H1 (cell line): Measurements from ENCODE around the gene UBE2D2. TPM values are rescaled to one million over a fixed set of nuclear protein-coding genes. Genes with fewer than 3 reads are reported as not detected.
A peak's percentile ranks its signal among the peaks of the same experiment; 100 is the strongest.

Experiments
- CTCF ChIA-PET: fragments of 300-600 bp; sonication (Branson Sonifier 250); formaldehyde crosslinking; loops from one replicate; lab custom pipeline; 2021; ENCODE audit not compliant: partially characterized antibody; lab: Charles Lee
- POLR2A ChIA-PET: fragments of 300-600 bp; sonication (Branson Sonifier 250); formaldehyde crosslinking; loops from one replicate; lab custom pipeline; 2021; ENCODE audit warnings: inconsistent platforms; ENCODE audit not compliant: partially characterized antibody; lab: Charles Lee
- DNase-seq, 2 experiments: peaks; one replicate each; pipeline versions ENCODE4 v3.0.0 to v3.0.0-alpha.2; 2010 to 2022; ENCODE audit warnings: low spot score in 2 of 2, low read depth in 1 of 2, mixed read lengths in 1 of 2
- FAIRE-seq: peaks from 2 replicates; lab custom pipeline; 2011; peaks lifted over from hg19 to GRCh38; lab: Jason Lieb, UNC
- H2AFZ ChIP-seq: 2 replicates; pipeline ENCODE4 v1.8.1; 2012; ENCODE audit warnings: low read length, inconsistent platforms
- H2AK5ac ChIP-seq: 2 replicates; pipeline ENCODE4 v1.6.1; 2013; ENCODE audit warnings: low read depth, low read length
- H2BK120ac ChIP-seq: replicated peaks from 2 replicates; pipeline ENCODE3; 2013; ENCODE audit warnings: low read depth, low read length, inconsistent platforms
- H2BK12ac ChIP-seq: 2 replicates; pipeline ENCODE4 v1.6.1; 2013; ENCODE audit warnings: low read depth, low read length
- H2BK15ac ChIP-seq: 2 replicates; pipeline ENCODE4 v1.6.1; 2013; ENCODE audit warnings: low read length
- H2BK20ac ChIP-seq: 2 replicates; pipeline ENCODE4 v1.6.1; 2013; ENCODE audit warnings: low read length
- H2BK5ac ChIP-seq: 2 replicates; pipeline ENCODE4 v1.6.1; 2013; ENCODE audit warnings: low read depth, low read length
- H3K14ac ChIP-seq: 2 replicates; pipeline ENCODE4 v1.6.1; 2013; ENCODE audit warnings: inconsistent platforms; ENCODE audit not compliant: insufficient read length
- H3K18ac ChIP-seq: 2 replicates; pipeline ENCODE4 v1.6.1; 2013; ENCODE audit warnings: low read length; ENCODE audit errors: extremely low read depth
- H3K23ac ChIP-seq: 2 replicates; pipeline ENCODE4 v1.6.1; 2013; ENCODE audit warnings: inconsistent platforms; ENCODE audit not compliant: insufficient read length
- H3K23me2 ChIP-seq: 2 replicates; pipeline ENCODE4 v1.6.1; 2013; ENCODE audit warnings: low read depth, low read length
- H3K27ac ChIP-seq: 2 replicates; pipeline ENCODE4 v1.6.1; 2011; ENCODE audit warnings: low read depth, low read length, inconsistent platforms
- H3K27me3 ChIP-seq, 4 experiments: replicated peaks in 1 of 4; 1 replicate in 1 of 4; 2 replicates in 3 of 4; pipeline versions ENCODE4 v1.6.1 to v1.8.1; 2011 to 2013; ENCODE audit warnings: low read length in 3 of 4, mild to moderate bottlenecking in 3 of 4, inconsistent platforms in 2 of 4, mixed read lengths in 2 of 4, moderate library complexity in 1 of 4; ENCODE audit not compliant: control insufficient read depth in 3 of 4, insufficient read depth in 3 of 4; ENCODE audit errors: extremely low read depth in 1 of 4
- H3K36me3 ChIP-seq, 4 experiments: 2 replicates each; pipeline versions ENCODE4 v1.6.1 to v1.8.1; 2011 to 2013; ENCODE audit warnings: mild to moderate bottlenecking in 4 of 4, low read length in 3 of 4, moderate library complexity in 2 of 4, control low read depth in 1 of 4, inconsistent platforms in 1 of 4; ENCODE audit not compliant: insufficient read depth in 4 of 4, control insufficient read depth in 2 of 4
- H3K4ac ChIP-seq: replicated peaks from 2 replicates; pipeline ENCODE3; 2013; ENCODE audit warnings: low read length, low read depth, mixed read lengths, inconsistent platforms; ENCODE audit not compliant: insufficient read length
- H3K4me1 ChIP-seq, 4 experiments: replicated peaks in 1 of 4; 1 replicate in 1 of 4; 2 replicates in 3 of 4; pipeline versions ENCODE4 v1.6.1 to v1.8.1; 2011 to 2013; ENCODE audit warnings: low read length in 3 of 4, inconsistent platforms in 2 of 4, mixed read lengths in 1 of 4; ENCODE audit not compliant: insufficient read depth in 4 of 4, control insufficient read depth in 3 of 4
- H3K4me2 ChIP-seq, 2 experiments: 2 replicates each; pipeline versions ENCODE4 v1.6.1 to v1.8.1; 2011 to 2013; ENCODE audit warnings: low read depth in 2 of 2, low read length in 2 of 2, control low read depth in 1 of 2, inconsistent platforms in 1 of 2, mild to moderate bottlenecking in 1 of 2; ENCODE audit not compliant: insufficient read depth in 1 of 2
- H3K4me3 ChIP-seq, 4 experiments: fragments of 200-600, 300-600 bp in 1 of 4; sonication (generic), shearing (Covaris generic), sonication (Bioruptor Twin) in 1 of 4; 2 replicates each; pipeline versions ENCODE4 v1.5.1 to v1.8.1; 2011 to 2016; ENCODE audit warnings: low read length in 4 of 4, low read depth in 3 of 4, control low read depth in 2 of 4, inconsistent platforms in 2 of 4, mild to moderate bottlenecking in 2 of 4, mixed read lengths in 1 of 4, moderate library complexity in 1 of 4; ENCODE audit not compliant: insufficient read depth in 2 of 4; ENCODE audit errors: extremely low read depth in 1 of 4
- H3K56ac ChIP-seq: replicated peaks from 2 replicates; pipeline ENCODE3; 2013; ENCODE audit warnings: low read depth, mild to moderate bottlenecking, mixed read lengths, low read length, inconsistent platforms; ENCODE audit not compliant: insufficient read length
- H3K79me1 ChIP-seq: 2 replicates; pipeline ENCODE4 v1.6.1; 2013; ENCODE audit warnings: low read depth, low read length, control low read depth
- H3K79me2 ChIP-seq, 2 experiments: 2 replicates each; pipeline versions ENCODE4 v1.6.1 to v1.8.1; 2012 to 2013; ENCODE audit warnings: low read length in 2 of 2, mild to moderate bottlenecking in 2 of 2, inconsistent platforms in 1 of 2; ENCODE audit not compliant: insufficient read depth in 2 of 2, control insufficient read depth in 1 of 2
- H3K9ac ChIP-seq, 4 experiments: replicated peaks in 1 of 4; 1 replicate in 1 of 4; 2 replicates in 3 of 4; pipeline versions ENCODE4 v1.6.1 to v1.8.1; 2011 to 2013; ENCODE audit warnings: low read depth in 3 of 4, low read length in 3 of 4, control low read depth in 2 of 4, mild to moderate bottlenecking in 2 of 4, moderate library complexity in 2 of 4, inconsistent platforms in 1 of 4; ENCODE audit errors: extremely low read depth in 1 of 4
- H3K9me3 ChIP-seq, 2 experiments: 2 replicates each; pipeline versions ENCODE4 v1.6.1 to v1.8.1; 2012 to 2013; ENCODE audit warnings: mild to moderate bottlenecking in 2 of 2, moderate library complexity in 2 of 2, control low read depth in 1 of 2, inconsistent platforms in 1 of 2, low read depth in 1 of 2, low read length in 1 of 2, mixed read lengths in 1 of 2; ENCODE audit not compliant: insufficient read depth in 2 of 2
- H4K20me1 ChIP-seq, 2 experiments: replicated peaks in 1 of 2; 2 replicates each; pipeline versions ENCODE3 to v1.8.1; 2011 to 2013; ENCODE audit warnings: inconsistent platforms in 2 of 2, low read length in 2 of 2, mild to moderate bottlenecking in 1 of 2; ENCODE audit not compliant: insufficient read depth in 2 of 2, control insufficient read depth in 1 of 2
- H4K5ac ChIP-seq: 2 replicates; pipeline ENCODE4 v1.6.1; 2013; ENCODE audit warnings: low read length, low read depth, mixed read lengths, inconsistent platforms; ENCODE audit not compliant: insufficient read length
- H4K8ac ChIP-seq: 2 replicates; pipeline ENCODE4 v1.8.0; 2013; ENCODE audit warnings: mild to moderate bottlenecking, moderate library complexity, low read length, inconsistent platforms; ENCODE audit not compliant: insufficient read depth; ENCODE audit errors: extremely low read depth
- H4K91ac ChIP-seq: replicated peaks from 2 replicates; pipeline ENCODE3; 2013; ENCODE audit warnings: low read length, mixed read lengths, inconsistent platforms; ENCODE audit not compliant: insufficient read length
- CREB1 ChIP-seq: IDR thresholded peaks from 2 replicates; pipeline ENCODE4 v1.6.1; 2012; ENCODE audit warnings: inconsistent platforms
- HDAC2 ChIP-seq, 2 experiments: fragments of 300-600 bp in 1 of 2; sonication (generic) in 1 of 2; IDR thresholded peaks; 2 replicates each; pipeline ENCODE4 v1.6.1; 2011 to 2012; ENCODE audit warnings: low read depth in 2 of 2, low read length in 2 of 2, mild to moderate bottlenecking in 2 of 2, moderate library complexity in 2 of 2, borderline replicate concordance in 1 of 2, inconsistent platforms in 1 of 2
- NANOG ChIP-seq: IDR thresholded peaks from 2 replicates; pipeline ENCODE4 v1.6.1; 2011; ENCODE audit warnings: low read length, low read depth, mild to moderate bottlenecking, inconsistent platforms; ENCODE audit not compliant: insufficient read depth, poor library complexity, severe bottlenecking
- SIX5 ChIP-seq: IDR thresholded peaks from 2 replicates; pipeline ENCODE4 v1.6.1; 2011; ENCODE audit warnings: mild to moderate bottlenecking, low read depth, low read length
- SP2 ChIP-seq: IDR thresholded peaks from 2 replicates; pipeline ENCODE4 v1.6.1; 2012; ENCODE audit warnings: mild to moderate bottlenecking, low read length, inconsistent platforms
- SP4 ChIP-seq: IDR thresholded peaks from 2 replicates; pipeline ENCODE4 v1.6.1; 2012; ENCODE audit warnings: low read length, inconsistent platforms
- WGBS, 2 experiments: shearing (Covaris generic) in 1 of 2; methylation state at CpG; one replicate each; pipeline versions ENCODE4 v1.1.6 to v1.1.7; 2013 to 2015; ENCODE audit warnings: low lambda C conversion rate in 2 of 2, mixed read lengths in 2 of 2, inconsistent platforms in 1 of 2, low coverage in 1 of 2, missing lambda C conversion rate in 1 of 2; ENCODE audit not compliant: insufficient replicate concordance in 2 of 2, insufficient coverage in 1 of 2, insufficient read length in 1 of 2; ENCODE audit errors: extremely low coverage in 1 of 2, missing lambda C conversion rate in 1 of 2; 5-methylcytosine and 5-hydroxymethylcytosine counted together
- polyA plus RNA-seq, 7 experiments: library from polyadenylated mRNA; depleted of rRNA in 3 of 7; stranded (reverse) in 5 of 7; unstranded in 2 of 7; fragments of >200 nt in 5 of 7; fragments of 200-250 nt in 2 of 7; gene quantifications; 1 replicate in 5 of 7; 2 replicates in 1 of 7; 4 replicates in 1 of 7; pipeline versions ENCODE4 v1.2.1 to v1.2.3, GENCODE V29; 2011 to 2013; ENCODE audit warnings: missing spikeins in 2 of 7, mixed read lengths in 2 of 7
- total RNA-seq: library from RNA; stranded (reverse); fragmentation: NEBNext Ultra II Directional; extraction: Animal tissue kit (Norgen Biotek cat#: 25700); gene quantifications from 2 replicates; pipeline ENCODE4 v1.2.1, GENCODE V29; 2021

UBE2D2 gene
- total and polyA plus RNA-seq, 2 of the 8 experiments (the other 6 are each of a cell fraction or from before 2014, with no cell fraction given) = 66.9 to 203 TPM

DNA sequence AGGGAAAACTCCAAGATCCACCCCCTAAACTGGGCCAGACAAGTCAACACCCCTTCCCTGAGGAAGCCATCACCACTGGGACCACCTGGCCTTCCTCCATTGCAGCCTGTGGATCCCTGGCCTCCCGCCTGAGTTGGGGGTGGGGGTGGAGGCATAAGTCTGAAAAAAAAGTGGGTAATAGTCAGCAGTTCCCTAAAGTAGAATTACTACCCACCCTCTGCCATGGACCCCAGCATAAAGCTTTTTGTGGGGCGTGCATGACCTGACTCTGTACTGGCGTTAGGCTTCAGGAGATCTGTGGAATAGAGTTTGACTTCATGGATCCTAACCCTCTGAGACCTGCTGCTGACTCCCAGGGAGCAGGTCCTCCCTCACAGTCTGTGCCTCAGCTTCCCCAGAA is 85.0 kb downstream of the UBE2D2 start:
- peak in 1 of 2 experiments; percentile 37 for DNase-seq

More for the DNA sequence above, 85.0 kb downstream of the UBE2D2 start:
- no peak for FAIRE-seq
- H4K20me1 ChIP-seq = peaks cover 0 to 6% of the 10 kb centered on the region in 2 experiments
- TF ChIP-seq HDAC2 (IDR thresholded peaks at IDR 0.05; ENCODE audit: borderline replicate concordance in 1 of 2, low read depth in 2 of 2, low read length in 2 of 2) (no peak), CREB1 (no peak), SIX5 (no peak), SP2 (no peak), SP4 (no peak), NANOG (no peak)
- H3K4ac ChIP-seq = no peak overlapping the region
- H3K79me1 ChIP-seq = peaks cover 4% of the 10 kb centered on the region
- no peaks in the 10 kb centered on the region for H3K36me3 ChIP-seq
- peaks cover 22% of the 10 kb centered on the region for H3K23me2 ChIP-seq
- H3K4me2 ChIP-seq = peak overlapping the region in 1 of 2 experiments; percentile 97; a peak in 1 of 4 replicates
- H3K79me2 ChIP-seq = peaks cover 0 to 21% of the 10 kb centered on the region in 2 experiments; a peak in 2 of 4 replicates
- H2BK12ac ChIP-seq = peak overlapping the region; percentile 3; the same call in 1 of the 2 replicates
- no peak overlapping the region for H3K4me3 ChIP-seq
- H2AK5ac ChIP-seq = no peak overlapping the region
- H3K9ac ChIP-seq = no peak overlapping the region
- H3K14ac ChIP-seq = no peak overlapping the region
- no peak overlapping the region for H3K23ac ChIP-seq
- no peak overlapping the region for H2BK15ac ChIP-seq
- H2AFZ ChIP-seq = no peak overlapping the region
- no peak overlapping the region for H2BK5ac ChIP-seq
- CTCF ChIA-PET = interaction anchor here (1.5 to 20.3 kb wide), 6 partner anchors 10 to 130 kb away, joined by 3 to 385 read pairs (median 7); no protein-coding TSS in a partner anchor
- 76% methylated on average over 3 of the region's 3 CpGs; no CpG with 5 or more reads in 1 of the 2 experiments for WGBS, 2 experiments
- H3K56ac ChIP-seq = no peak overlapping the region
- H3K9me3 ChIP-seq = no peaks in the 10 kb centered on the region
- no peak overlapping the region for H3K18ac ChIP-seq
- no peak overlapping the region for H4K8ac ChIP-seq
- H4K91ac ChIP-seq = no peak overlapping the region
- POLR2A ChIA-PET = interaction anchor here (1.0 to 14.7 kb wide), 8 partner anchors 9 to 309 kb away, joined by 3 to 212 read pairs (median 5); no protein-coding TSS in a partner anchor
- no peak overlapping the region for H4K5ac ChIP-seq
- no peak overlapping the region for H2BK20ac ChIP-seq
- H3K4me1 ChIP-seq = peaks cover 8 to 33% (median 28%) of the 10 kb centered on the region in 4 experiments
- no peak overlapping the region for H3K27ac ChIP-seq
- no peak overlapping the region for H2BK120ac ChIP-seq
- peaks cover 3 to 30% (median 22%) of the 10 kb centered on the region in 4 experiments for H3K27me3 ChIP-seq
